G401 (cell line): ENCODE results near the gene TESK2. TPM values are rescaled to one million over a fixed set of nuclear protein-coding genes. Genes with fewer than 3 reads are reported as not detected.
"Not testable (repeated sequence)": the region's sequence is repeated elsewhere in the genome, so short reads cannot be mapped to it uniquely, and the experiment has no call there.

Source experiments
- DNase-seq: peaks from one replicate; pipeline ENCODE4 v3.0.0-alpha.2; 2015; ENCODE audit warnings: low spot score
- in situ Hi-C: cut with HindIII; loops from 2 replicates; pipeline ENCODE4 v1.10.0; 2016; ENCODE audit warnings: low sequenced_read_pairs, mixed read lengths
- total RNA-seq: library from RNA; depleted of rRNA; stranded (reverse); fragments of >200 nt; shearing (Covaris generic); gene quantifications from 2 replicates; pipeline ENCODE4 v1.2.3, GENCODE V29; 2014; rRNA removed

Gene TESK2
- 4.3 and 7.6 TPM in 2 replicates for total RNA-seq

GRCh38 chr1:45490626-45491486 lies at the start of gene TESK2:
Gene TESK2, minus strand, starts transcription at chr1:45491163. Its CDS starts 33,378 bp downstream, at chr1:45457785.
- DNase-seq = peak; percentile 100
- in situ Hi-C loops = no loop called here

GRCh38 chr1:45536886-45537285 lies 45.9 kb upstream of the TESK2 start:
- in situ Hi-C loops = no loop called here
- no peak for DNase-seq

GRCh38 chr1:45535988-45536766 lies 45.2 kb upstream of the TESK2 start:
- DNase-seq = no peak
- in situ Hi-C loops = no loop called here

GRCh38 chr1:45531873-45532272 lies 40.9 kb upstream of the TESK2 start:
- no peak for DNase-seq
- in situ Hi-C loops = no loop called here

GRCh38 chr1:45530632-45531135 lies 39.7 kb upstream of the TESK2 start:
- in situ Hi-C loops = no loop called here
- DNase-seq = no peak

- in situ Hi-C loops = no loop called here
- no peak for DNase-seq
These were observed 35.2 kb upstream of the TESK2 start for GRCh38 chr1:45526135-45526644.

GRCh38 chr1:45523975-45524374 lies 33.0 kb upstream of the TESK2 start:
- not testable (repeated sequence) for DNase-seq
- in situ Hi-C loops = loop anchor here (25.0 kb wide), 1 partner anchor 162 kb away; no protein-coding TSS in a partner anchor

- DNase-seq = not testable (repeated sequence)
- in situ Hi-C loops = loop anchor here (25.0 kb wide), 1 partner anchor 161 kb away; no protein-coding TSS in a partner anchor
These were observed 32.6 kb upstream of the TESK2 start for GRCh38 chr1:45523516-45523915.

- DNase-seq = no peak
- in situ Hi-C loops = loop anchor here (25.0 kb wide), 1 partner anchor 160 kb away; no protein-coding TSS in a partner anchor
These were observed 31.6 kb upstream of the TESK2 start for GRCh38 chr1:45522324-45523104.

GRCh38 chr1:45521413-45522323 lies 30.7 kb upstream of the TESK2 start, which contains the start of gene PRDX1:
Gene PRDX1, minus strand, starts transcription at chr1:45521884. Its CDS starts 2,841 bp downstream, at chr1:45519043.
- DNase-seq = peak; percentile 96
- in situ Hi-C loops = loop anchor here (25.0 kb wide), 1 partner anchor 159 kb away; no protein-coding TSS in a partner anchor

- in situ Hi-C loops = loop anchor here (25.0 kb wide), 1 partner anchor 157 kb away; no protein-coding TSS in a partner anchor
These were observed 28.8 kb upstream of the TESK2 start for GRCh38 chr1:45519774-45520173.

GRCh38 chr1:45518910-45519309 lies 27.9 kb upstream of the TESK2 start:
- peak; percentile 91 for DNase-seq
- in situ Hi-C loops = loop anchor here (25.0 kb wide), 1 partner anchor 157 kb away; no protein-coding TSS in a partner anchor

More at GRCh38 chr1:45519774-45520173, 28.8 kb upstream of the TESK2 start:
- not testable (repeated sequence) for DNase-seq

- not testable (repeated sequence) for DNase-seq
- in situ Hi-C loops = loop anchor here (25.0 kb wide), 1 partner anchor 156 kb away; no protein-coding TSS in a partner anchor
These were observed 27.4 kb upstream of the TESK2 start for GRCh38 chr1:45518366-45518765.

- in situ Hi-C loops = loop anchor here (25.0 kb wide), 1 partner anchor 154 kb away; no protein-coding TSS in a partner anchor
These were observed 25.5 kb upstream of the TESK2 start for GRCh38 chr1:45516465-45516864.

GRCh38 chr1:45516036-45516435 lies 25.1 kb upstream of the TESK2 start:
- no peak for DNase-seq
- in situ Hi-C loops = loop anchor here (25.0 kb wide), 1 partner anchor 154 kb away; no protein-coding TSS in a partner anchor

More at GRCh38 chr1:45516465-45516864, 25.5 kb upstream of the TESK2 start:
- no peak for DNase-seq

GRCh38 chr1:45513532-45514260 lies 22.7 kb upstream of the TESK2 start:
- not testable (repeated sequence) for DNase-seq
- in situ Hi-C loops = loop anchor here (25.0 kb wide), 1 partner anchor 151 kb away; no protein-coding TSS in a partner anchor
